ENCODE measurements around the gene SRRM3.

DNA sequence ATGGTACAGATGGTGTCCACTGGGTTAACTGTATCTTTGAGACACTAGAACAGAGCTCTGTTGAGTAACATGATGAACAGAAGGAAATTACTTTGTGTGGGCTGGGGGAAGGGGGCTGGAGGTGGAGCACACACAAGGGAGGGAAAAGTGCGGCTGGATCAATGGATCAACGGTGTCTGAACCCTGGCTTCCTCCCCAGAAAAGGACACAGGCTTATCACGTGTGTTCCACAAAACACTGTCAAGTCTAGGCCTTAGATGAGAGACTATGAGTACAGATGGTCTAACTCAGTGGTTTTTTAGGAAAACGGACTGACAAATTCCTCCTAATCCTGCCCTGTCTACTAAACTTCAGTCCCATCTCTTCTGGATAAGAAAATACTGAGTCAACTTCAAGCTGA lies 128.6 kb downstream of the SRRM3 start:
- TF ChIP-seq POLR2A (IDR thresholded peaks at IDR 0.05; ENCODE audit: extremely low read depth, insufficient read length), result no peak
- TF ChIP-seq, protein P1, sequence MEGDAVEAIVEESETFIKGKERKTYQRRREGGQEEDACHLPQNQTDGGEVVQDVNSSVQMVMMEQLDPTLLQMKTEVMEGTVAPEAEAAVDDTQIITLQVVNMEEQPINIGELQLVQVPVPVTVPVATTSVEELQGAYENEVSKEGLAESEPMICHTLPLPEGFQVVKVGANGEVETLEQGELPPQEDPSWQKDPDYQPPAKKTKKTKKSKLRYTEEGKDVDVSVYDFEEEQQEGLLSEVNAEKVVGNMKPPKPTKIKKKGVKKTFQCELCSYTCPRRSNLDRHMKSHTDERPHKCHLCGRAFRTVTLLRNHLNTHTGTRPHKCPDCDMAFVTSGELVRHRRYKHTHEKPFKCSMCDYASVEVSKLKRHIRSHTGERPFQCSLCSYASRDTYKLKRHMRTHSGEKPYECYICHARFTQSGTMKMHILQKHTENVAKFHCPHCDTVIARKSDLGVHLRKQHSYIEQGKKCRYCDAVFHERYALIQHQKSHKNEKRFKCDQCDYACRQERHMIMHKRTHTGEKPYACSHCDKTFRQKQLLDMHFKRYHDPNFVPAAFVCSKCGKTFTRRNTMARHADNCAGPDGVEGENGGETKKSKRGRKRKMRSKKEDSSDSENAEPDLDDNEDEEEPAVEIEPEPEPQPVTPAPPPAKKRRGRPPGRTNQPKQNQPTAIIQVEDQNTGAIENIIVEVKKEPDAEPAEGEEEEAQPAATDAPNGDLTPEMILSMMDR (IDR thresholded peaks at IDR 0.05; ENCODE audit: low read depth, low read length), result no peak
- TF ChIP-seq, protein P2, sequence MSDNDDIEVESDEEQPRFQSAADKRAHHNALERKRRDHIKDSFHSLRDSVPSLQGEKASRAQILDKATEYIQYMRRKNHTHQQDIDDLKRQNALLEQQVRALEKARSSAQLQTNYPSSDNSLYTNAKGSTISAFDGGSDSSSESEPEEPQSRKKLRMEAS (IDR thresholded peaks at IDR 0.05; ENCODE audit: low read depth, low read length), result no peak

Measured in NB4 (cell line).